HG02610 (cell line): Measurements from ENCODE around the gene ACAT2.
"Not testable (repeated sequence)": the region's sequence is repeated elsewhere in the genome, so short reads cannot be mapped to it uniquely, and the experiment has no call there.

Experiments used
- ATAC-seq: cut with Tn5 transposase; IDR thresholded peaks from one replicate; pipeline ENCODE4 v1.9.1; 2021; ENCODE audit warnings: mild to moderate bottlenecking, moderate library complexity; ENCODE audit not compliant: unreplicated experiment

ACAT2 gene

DNA sequence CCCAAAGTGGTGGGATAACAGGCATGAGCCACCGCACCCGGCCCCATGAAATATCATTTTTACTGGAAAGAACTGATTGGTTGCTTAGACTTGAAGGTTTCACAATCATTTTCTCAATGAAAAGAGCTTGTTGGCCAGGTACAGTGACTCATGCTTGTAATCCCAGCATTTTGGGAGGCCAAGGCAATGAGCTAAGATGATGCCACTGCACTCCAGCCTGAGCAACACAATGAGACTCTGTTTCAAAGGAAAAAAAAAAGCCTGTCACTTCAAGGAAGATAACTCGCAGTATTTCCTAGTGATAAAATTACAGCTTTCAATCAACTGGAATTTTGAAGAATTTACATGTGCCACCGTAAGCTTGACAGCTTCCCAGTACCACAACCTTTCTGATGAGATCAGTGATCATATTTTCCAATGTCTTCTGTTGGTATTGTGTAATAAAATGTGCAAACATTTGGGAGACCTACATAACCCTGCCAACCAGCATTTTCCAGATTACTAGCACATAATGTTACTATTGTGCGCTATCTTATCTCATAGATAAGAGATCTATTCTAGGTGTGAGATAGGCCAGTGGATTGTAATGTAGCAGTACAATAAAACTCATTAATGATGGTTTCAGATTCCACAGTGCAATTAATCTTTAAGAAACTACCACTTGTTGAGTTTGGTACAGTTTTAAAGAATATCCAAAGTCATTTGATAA is 45.5 kb downstream of the ACAT2 start:
- no peak for ATAC-seq

DNA sequence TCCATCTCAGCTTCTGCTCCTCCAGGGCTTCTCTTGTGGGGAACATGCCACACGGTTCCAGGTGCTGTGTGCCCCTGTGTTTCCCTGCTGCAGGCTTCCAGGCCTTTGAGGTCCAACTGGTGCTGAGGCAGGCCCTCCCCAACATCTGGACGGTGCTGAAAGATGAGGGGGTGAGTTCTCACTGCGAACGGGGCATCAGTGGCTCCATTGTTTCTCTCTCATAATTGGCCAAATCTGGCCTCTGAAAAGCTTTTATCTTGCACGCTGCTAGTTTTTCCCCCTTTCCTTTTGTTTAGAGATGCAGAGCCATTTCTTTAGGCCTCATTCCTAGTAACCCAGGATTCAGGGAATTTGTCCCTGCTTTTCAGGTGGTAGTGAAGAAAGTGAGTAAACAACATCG is 46.8 kb downstream of the ACAT2 start:
- ATAC-seq = no peak

DNA sequence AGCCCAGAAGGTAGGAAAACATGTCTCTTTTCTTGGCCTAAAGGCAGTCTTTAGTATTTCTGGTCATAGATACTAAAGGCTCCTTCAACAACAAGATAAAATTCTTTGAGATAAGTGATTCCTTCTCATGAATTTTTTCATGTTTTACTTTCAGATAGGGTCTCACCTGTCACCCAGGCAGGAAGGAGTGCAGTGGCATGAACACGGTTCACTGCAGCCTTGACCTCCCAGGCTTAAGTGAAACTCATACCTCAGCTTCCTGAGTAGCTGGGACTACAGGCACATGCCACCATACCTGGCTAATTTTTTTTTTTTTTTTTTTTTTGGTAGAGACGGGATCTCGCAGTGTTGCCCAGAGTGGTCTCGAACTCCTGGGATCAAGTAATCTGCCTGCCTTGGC is 47.3 kb downstream of the ACAT2 start:
- ATAC-seq = no peak

DNA sequence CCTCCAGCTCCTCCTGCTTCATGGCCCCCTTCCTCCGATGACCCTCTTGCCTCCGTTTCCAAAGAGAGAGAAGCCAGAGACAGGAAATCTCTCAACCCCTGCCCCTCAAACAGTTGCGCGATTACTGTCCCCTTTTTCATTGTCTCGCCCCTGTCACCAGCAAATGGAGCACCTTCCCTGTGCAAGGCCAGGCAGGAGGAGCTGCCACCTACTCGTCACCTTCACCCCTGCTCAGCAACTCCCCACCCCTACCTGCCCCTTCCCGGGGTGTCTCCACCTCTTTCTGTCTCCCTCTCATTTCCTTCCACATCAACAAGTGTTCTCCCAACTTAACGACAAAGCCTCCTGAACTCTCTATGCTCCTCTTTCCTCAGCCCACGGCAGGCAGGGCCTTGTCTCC is 51.9 kb downstream of the ACAT2 start:
- ATAC-seq = no peak

DNA sequence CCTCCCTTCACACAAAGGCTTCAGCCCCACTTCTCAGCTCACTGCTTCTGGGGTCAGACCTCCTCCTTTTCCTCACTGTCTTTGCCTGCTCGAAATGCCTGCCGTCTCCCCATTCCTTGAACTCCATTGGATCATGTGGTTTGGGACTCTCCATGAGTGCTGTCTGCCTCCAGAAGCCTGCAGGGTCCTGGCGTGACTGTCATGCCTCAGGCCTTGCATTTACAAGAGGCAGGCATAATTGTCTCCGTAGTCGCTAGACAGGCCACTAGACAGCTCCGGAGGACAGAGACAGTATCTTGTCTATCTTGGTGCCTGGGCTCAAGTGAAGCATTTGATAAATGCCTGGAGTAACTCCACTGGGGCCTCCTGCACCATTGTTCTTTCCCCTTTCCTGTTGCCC is 53.6 kb downstream of the ACAT2 start:
- no peak for ATAC-seq

DNA sequence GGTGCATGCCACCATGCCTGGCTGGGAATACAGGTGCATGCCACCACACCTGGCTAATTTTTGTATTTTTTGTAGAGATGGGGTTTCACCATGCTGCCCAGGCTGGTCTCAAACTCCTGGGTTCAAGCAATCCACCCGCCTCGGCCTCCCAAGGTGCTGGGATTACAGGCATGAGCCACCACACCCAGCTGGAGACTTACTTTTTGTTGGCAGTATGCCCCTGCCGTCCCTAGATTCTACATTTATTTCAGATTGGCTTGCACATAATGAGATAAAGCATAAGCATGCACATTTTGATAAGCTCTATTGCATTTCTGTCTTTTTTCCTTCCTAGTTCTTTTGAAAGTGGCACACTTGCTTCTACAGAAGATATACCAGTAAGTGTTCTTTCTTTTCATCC is 54.9 kb downstream of the ACAT2 start:
- ATAC-seq = not testable (repeated sequence)

DNA sequence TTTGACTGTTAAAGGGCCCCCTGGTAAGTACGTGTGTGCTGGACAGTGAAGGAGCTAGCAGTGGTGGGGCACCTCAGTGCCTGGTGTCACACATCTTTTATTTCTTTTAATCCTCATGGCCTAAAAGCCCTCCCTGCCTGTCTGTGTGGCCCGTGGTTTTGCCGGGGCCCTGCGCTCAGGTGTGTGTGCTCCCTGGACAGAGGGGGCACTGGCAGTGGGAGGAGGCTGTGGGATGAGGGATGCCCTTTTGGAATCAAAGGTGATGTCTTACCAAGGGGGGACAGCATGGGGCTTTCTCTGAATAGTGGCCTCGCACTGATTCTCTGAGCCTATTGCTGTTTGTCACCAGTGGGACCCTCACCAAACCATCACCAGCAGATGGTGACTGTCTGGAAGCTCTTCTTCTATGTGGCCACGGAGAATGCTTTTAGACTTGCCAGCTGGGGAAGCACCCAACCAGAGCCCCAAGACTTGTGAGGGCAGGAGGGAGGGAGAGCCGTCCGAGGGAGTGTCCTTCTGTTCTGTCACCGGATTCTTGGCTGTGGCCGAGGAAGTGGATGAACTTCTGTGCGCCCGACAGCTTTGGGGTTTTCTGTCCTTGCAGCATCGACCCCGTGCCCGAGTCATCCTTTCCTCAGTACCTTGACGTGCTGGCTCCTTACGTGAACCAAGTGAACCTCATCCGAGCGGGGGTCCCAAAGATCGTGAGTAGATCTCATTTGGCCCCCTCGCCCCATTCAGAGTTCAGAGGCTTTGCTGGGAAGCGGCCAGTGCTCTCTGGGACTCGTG is 56.3 kb downstream of the ACAT2 start:
- no peak for ATAC-seq

DNA sequence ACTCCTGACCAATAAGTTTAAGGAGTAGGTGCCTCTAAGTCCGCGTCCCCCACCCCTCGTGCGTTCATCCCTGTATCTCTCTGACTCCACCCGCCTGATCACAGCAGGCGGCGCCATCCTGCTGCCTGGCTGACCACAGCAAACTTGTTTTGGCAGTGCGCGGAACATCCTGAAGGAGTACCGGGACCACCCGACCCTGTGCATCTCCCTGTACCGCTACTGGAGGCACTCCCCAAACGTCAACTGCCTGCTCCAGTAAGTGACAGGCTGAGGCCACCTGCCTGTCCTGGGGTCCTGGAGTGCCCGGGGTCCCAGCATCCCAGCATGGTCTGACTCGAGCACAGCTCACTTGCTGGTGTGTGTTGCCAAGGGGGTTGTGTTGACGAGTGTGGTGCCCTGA is 57.3 kb downstream of the ACAT2 start:
- no peak for ATAC-seq

DNA sequence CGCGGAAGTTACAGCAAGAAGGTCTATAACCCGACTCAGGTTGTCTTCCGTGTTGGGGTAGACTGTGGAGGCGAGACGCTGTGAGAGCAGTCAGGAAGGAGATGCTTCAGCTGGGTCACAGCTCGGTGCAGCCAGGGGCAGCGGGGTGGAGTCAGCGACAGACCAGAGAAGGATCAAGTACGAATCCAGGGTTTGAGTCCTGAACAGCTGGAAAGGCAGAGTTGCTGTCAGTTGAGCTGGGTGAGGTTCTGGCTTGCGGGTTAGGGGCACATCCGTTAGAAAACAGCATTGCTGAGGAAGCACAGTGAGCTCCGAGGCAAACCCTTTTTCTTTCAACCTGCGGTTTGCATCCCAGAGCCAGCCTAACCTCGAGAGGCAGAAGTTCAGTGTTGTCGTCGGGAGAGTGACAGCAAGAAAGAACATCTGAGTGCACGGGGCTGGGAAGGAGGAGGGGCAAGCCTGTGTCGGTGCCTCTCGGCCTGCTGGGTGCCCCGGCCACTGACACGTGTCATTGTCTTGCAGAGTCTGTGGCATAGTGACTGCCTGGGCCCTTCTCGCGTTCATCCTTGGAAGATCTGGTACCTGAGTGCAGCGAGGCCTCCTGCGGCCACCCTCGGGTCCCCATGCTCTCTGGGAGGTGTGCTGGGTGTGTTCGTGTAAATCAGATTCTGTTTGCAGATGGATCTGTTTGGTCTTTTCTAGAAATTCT is 58.2 kb downstream of the ACAT2 start:
- peak; percentile 73 for ATAC-seq

DNA sequence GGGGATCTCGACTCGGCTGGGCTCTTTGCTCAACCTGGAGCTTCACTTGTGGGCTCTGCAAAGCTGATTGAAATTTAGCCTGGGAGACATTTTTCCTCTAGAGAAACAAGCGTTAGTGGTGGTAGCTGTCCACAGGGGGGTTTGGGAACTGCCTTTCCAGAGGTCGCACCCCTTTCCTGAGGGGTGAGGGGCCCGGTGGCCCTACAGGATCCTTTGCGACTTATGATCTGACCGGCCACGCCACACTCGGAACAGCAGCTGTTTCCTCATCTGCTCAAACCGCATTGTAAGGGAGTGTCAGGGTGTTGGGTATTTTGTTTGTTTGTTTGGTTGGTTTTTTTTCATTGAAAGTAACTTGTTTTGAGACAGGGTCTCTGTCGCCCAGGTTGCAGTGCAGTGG is 59.3 kb downstream of the ACAT2 start:
- no peak for ATAC-seq

DNA sequence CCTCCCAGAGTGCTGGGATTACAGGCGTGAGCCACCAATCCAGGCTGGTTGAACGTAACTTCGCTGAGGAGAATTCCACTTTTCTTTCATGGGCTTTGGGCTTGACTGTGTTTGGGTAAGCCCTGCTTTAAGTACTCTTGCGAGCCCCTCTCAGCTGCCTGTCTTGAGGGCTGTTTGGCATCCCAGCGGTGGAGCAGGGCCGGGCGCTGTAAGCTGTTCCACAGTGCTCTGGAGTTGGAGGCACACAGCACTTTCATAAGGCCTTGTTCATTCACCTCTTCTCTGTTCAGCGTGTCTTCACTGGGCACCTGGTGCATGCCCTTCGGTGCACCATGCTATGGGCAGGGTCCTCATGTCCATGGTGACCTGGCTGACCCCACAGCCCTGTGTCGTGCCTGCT is 59.9 kb downstream of the ACAT2 start:
- no peak for ATAC-seq

DNA sequence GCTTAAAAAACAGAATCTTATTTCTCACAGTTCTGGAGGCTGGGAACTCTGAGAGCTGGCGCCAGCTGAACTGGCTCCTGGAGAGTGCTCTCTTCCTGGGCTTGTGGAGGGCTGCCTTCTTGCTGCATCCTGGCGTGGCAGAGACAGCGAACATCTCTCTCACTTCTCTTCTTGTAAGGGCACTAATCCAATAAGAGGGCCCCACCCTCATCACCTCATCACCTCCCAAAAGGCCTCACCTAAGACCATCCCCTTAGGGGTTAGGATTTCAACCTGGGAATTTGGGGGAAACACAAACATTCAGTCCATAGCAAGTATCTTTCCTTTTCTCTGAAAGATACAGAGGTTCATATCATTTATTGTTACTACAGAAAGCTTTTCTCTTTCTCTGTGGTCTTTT is 62.1 kb downstream of the ACAT2 start:
- no peak for ATAC-seq

DNA sequence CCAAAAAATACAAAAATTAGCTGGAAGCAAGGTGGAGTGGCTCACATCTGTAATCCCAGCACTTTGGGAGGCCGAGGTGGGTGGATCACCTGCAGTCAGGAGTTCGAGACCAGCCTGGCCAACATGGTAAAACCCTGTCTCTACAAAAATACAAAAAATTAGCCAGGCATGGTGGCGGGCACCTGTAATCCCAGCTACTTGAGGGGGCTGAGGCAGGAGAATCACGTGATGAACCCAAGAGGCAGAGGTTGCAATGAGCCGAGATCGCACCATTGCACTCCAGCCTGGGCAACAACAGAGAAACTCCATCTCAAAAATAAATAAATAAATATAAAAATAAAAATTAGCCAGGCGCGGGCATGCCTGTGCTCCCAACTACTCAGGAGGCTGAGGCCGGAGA is 62.8 kb downstream of the ACAT2 start:
- ATAC-seq = not testable (repeated sequence)

DNA sequence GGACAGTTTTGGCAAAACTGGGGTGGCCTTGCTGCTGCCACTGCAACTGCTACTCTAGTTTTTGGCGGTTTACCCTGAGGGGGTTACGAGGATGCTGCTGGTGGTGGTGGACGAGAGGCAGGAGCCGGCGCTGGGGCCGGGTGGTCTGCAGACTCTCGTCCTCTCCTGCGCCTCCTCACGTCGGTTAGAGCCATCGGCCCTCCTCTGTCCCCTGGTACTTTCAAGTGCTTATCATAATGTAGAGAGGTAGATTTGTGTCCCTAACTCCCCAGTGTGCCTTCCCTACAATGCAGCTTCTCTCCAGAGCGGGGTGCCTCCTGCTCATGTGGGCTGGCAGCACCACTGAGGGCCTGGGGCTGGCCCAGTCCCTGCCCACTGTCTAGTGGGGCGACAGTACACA is 64.2 kb downstream of the ACAT2 start:
- ATAC-seq = no peak

DNA sequence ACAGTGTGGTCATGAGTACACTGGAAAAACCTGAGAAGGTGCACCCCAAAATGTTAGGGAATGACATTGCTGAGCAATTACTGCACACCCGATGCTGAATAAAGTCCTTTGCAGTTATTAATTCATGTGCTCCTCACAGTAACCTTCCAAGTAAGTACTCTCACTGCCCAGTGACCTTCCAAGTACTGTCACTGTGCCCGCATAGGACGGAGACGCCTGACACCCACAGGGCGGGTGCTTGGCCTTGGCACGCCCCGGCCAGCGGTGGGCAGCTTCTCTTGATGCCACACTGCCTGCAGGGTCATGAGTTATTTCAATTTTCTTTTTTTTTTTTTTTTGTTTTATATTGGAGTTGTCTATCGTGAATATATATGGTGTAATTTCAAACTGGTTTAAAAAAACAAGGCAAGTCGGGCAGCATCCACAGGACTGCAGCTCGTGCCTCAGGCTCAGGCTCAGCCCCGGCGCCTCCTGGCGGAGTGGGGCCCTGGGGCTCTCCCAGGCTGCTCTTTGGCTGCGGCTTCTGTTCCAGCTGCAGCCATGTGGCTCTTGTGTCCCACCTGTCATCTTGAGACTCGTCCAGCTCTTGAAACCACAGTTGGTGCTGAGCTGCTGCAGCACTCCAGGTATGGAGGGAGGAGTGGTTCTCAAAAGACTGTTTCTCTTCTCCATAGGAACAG is 65.3 kb downstream of the ACAT2 start:
- no peak for ATAC-seq

DNA sequence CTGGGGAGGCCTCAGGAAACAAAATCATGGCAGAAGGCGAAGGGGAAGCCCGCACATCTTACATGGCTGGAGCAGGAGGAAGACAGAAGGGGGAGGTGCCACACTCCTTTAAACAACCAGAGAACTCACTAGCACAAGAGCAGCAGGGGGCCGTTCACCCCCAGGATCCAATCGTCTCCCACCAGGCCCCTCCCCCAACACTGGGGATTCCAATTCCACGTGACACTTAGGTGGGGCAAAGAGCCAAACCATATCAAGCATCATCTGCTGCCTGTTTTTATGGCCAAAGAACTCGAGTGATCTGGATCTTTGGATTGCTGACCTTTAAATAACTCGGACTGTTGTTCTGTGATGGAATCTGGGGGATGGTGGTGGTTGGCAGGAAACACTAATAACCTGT is 66.2 kb downstream of the ACAT2 start:
- ATAC-seq = no peak
